ENCODE data around the gene TXNDC8. TPM values are rescaled to one million over a fixed set of nuclear protein-coding genes. Genes with fewer than 3 reads are reported as not detected.
A peak's percentile ranks its signal among the peaks of the same experiment; 100 is the strongest.

Gene TXNDC8
- total and polyA plus RNA-seq, 2 of the 13 experiments (the other 11 are each of a cell fraction or from before 2014, with no cell fraction given) = not detected

GRCh38 chr9:110254500-110254899, 83.2 kb downstream of the TXNDC8 start:
- no TSS peak for BruUV-seq (replicated peaks)
- FAIRE-seq (peak; percentile 52), ATAC-seq (no peak), DNase-seq (ENCODE audit: low spot score) (no peak)
- peak overlapping the region; percentile 90 for H3K27ac ChIP-seq (ENCODE audit: extremely low read length, insufficient read depth, low read length)
- 0% methylated on average over 2 of the region's 2 CpGs for WGBS (ENCODE audit: low lambda C conversion rate)
- intact Hi-C loops (cut with micrococcal nuclease; ENCODE audit: unreplicated experiment) (no loop called here), in situ Hi-C loops (cut with HindIII; ENCODE audit: extremely low pct_ligation_motif_present, low pct_unique_long_range_greater_than_20kb) (no loop called here)
- H3K4me1 ChIP-seq (ENCODE audit: insufficient read depth, low read length) = peaks cover 67% of the 10 kb centered on the region
- H3K27me3 ChIP-seq (ENCODE audit: control insufficient read depth in 1 of 2, insufficient read depth in 2 of 2, low read length in 2 of 2) = no peaks in the 10 kb centered on the region; a peak in 1 of 5 replicates
- peaks cover 5 to 12% of the 10 kb centered on the region in 2 experiments for H3K36me3 ChIP-seq (replicated peaks in 1 of 2; ENCODE audit: control insufficient read depth in 1 of 2, insufficient read depth in 2 of 2, low read length in 2 of 2)
- no peaks in the 10 kb centered on the region for H3K9me3 ChIP-seq (ENCODE audit: low read length)
- H3K9ac ChIP-seq (ENCODE audit: insufficient read depth, low read depth, low read length) = peak overlapping the region; percentile 91
- H3K4me3 ChIP-seq (replicated peaks in 1 of 3; ENCODE audit: insufficient read depth in 1 of 3, low read depth in 2 of 3, low read length in 3 of 3) = peak overlapping the region; percentile 69 to 95 (median 90)
- H2AFZ ChIP-seq (ENCODE audit: low read length) = no peak overlapping the region
- ChIA-PET CTCF (ENCODE audit: low intra/inter-chr PET ratio, low total read pairs) (no interaction called here), POLR2A (no interaction called here)
- peaks cover 77% of the 10 kb centered on the region for H3K79me2 ChIP-seq (ENCODE audit: insufficient read depth, low read length)
- H4K20me1 ChIP-seq (ENCODE audit: insufficient read depth, low read length) = peaks cover 52% of the 10 kb centered on the region
- peak overlapping the region; percentile 96 for H3K4me2 ChIP-seq (ENCODE audit: low read depth, low read length)
- TF ChIP-seq ZNF263 (CRISPR knock-in tag; IDR thresholded peaks at IDR 0.05) (peak; percentile 95), ZNF740 (CRISPR knock-in tag; IDR thresholded peaks at IDR 0.05) (no peak), SOX6 (IDR thresholded peaks at IDR 0.05) (no peak), SOX6 (CRISPR knock-in tag; IDR thresholded peaks at IDR 0.05) (peak; percentile 4; the same call in 1 of the 2 replicates), KMT2A (CRISPR knock-in tag; IDR thresholded peaks at IDR 0.05) (0 out of 2 replicates have a peak, but pooled peaks have one; percentile 27), NR2F6 (IDR thresholded peaks at IDR 0.05) (no peak), NR2F6 (CRISPR knock-in tag; IDR thresholded peaks at IDR 0.05) (no peak), ZNF770 (CRISPR knock-in tag; IDR thresholded peaks at IDR 0.05) (0 out of 2 replicates have a peak, but pooled peaks have one; percentile 9)

Small RNA genes lying within 50 kb of the gene (small RNA-seq; reads per million reads assigned to genes)
- gene RNU6-1039P (ENCODE audit: insufficient read depth in 2 of 3, insufficient read length in 3 of 3, low read depth in 2 of 3, low replicate concordance in 1 of 3) = 0 reads per million in 3 experiments

Other genes with a start within 250 kb of the TXNDC8 start
- gene C9orf152, start 129.7 kb downstream of the TXNDC8 start, total RNA-seq (2016; rRNA removed; fragmentation: Illumina TruSeq; extraction: Trizol) = 0.24 and 0.67 TPM in 2 replicates
- gene C9orf152, start 129.7 kb downstream of the TXNDC8 start, polyA plus RNA-seq (2011; rRNA removed) = 0.18 and 0.48 TPM in 2 replicates
- gene TXN, start 81.4 kb downstream of the TXNDC8 start, total RNA-seq (2016; rRNA removed; fragmentation: Illumina TruSeq; extraction: Trizol) = 470 and 599 TPM in 2 replicates
- gene TXN, start 81.4 kb downstream of the TXNDC8 start, polyA plus RNA-seq (2011; rRNA removed) = 275 and 364 TPM in 2 replicates
- gene SVEP1, start 241.9 kb upstream of the TXNDC8 start, total RNA-seq (2016; rRNA removed; fragmentation: Illumina TruSeq; extraction: Trizol) = not detected in 2 replicates
- gene SVEP1, start 241.9 kb upstream of the TXNDC8 start, polyA plus RNA-seq (2011; rRNA removed) = not detected in 2 replicates

Data from HepG2 (cell line).